Skeletal muscle satellite cell (primary cell): ENCODE results near the gene FAM83F.

Experiments
- H3K27me3 ChIP-seq: 2 replicates; pipeline ENCODE4 v1.7.0; 2013; ENCODE audit warnings: low read length; ENCODE audit not compliant: control insufficient read depth, insufficient read depth
- H3K36me3 ChIP-seq: 2 replicates; pipeline ENCODE4 v1.7.0; 2013; ENCODE audit warnings: mild to moderate bottlenecking, control low read depth, low read length; ENCODE audit not compliant: insufficient read depth
- H3K4me1 ChIP-seq: 2 replicates; pipeline ENCODE4 v1.7.0; 2013; ENCODE audit warnings: low read length; ENCODE audit not compliant: control insufficient read depth, insufficient read depth
- H3K4me2 ChIP-seq: 2 replicates; pipeline ENCODE4 v1.7.0; 2013; ENCODE audit warnings: mild to moderate bottlenecking, low read length
- H3K4me3 ChIP-seq: 2 replicates; pipeline ENCODE4 v1.7.0; 2013; ENCODE audit warnings: low read length
- H3K9ac ChIP-seq: 2 replicates; pipeline ENCODE4 v1.7.0; 2013; ENCODE audit warnings: mild to moderate bottlenecking, low read depth, low read length, moderate library complexity
- H3K9me3 ChIP-seq: replicated peaks from 2 replicates; pipeline ENCODE4 v1.7.0; 2013; ENCODE audit warnings: mild to moderate bottlenecking, control low read depth, low read length

FAM83F gene

GRCh38 chr22:39997421-39997820 lies 2.7 kb downstream of the FAM83F start:
- H3K36me3 ChIP-seq: no peaks in the 10 kb centered on the region
- no peak overlapping the region for H3K4me2 ChIP-seq
- H3K9me3 ChIP-seq: no peaks in the 10 kb centered on the region
- no peak overlapping the region for H3K9ac ChIP-seq
- H3K4me1 ChIP-seq: no peaks in the 10 kb centered on the region
- H3K27me3 ChIP-seq: peaks cover 48% of the 10 kb centered on the region
- H3K4me3 ChIP-seq: no peak overlapping the region

GRCh38 chr22:39997939-39998726 lies 3.4 kb downstream of the FAM83F start:
- no peak overlapping the region for H3K4me2 ChIP-seq
- no peak overlapping the region for H3K9ac ChIP-seq
- H3K9me3 ChIP-seq: no peaks in the 10 kb centered on the region
- H3K4me3 ChIP-seq: no peak overlapping the region
- H3K27me3 ChIP-seq: peaks cover 50% of the 10 kb centered on the region
- H3K4me1 ChIP-seq: no peaks in the 10 kb centered on the region
- no peaks in the 10 kb centered on the region for H3K36me3 ChIP-seq

- Histone ChIP-seq H3K27me3 (peaks cover 41% of the 10 kb centered on the region), H3K4me1 (no peaks in the 10 kb centered on the region), H3K4me2 (no peak overlapping the region)
Observed at GRCh38 chr22:39999144-39999757, 4.5 kb downstream of the FAM83F start.

GRCh38 chr22:40000171-40000570 lies 5.4 kb downstream of the FAM83F start:
- Histone ChIP-seq H3K27me3 (peaks cover 43% of the 10 kb centered on the region), H3K4me3 (no peak overlapping the region), H3K9ac (no peak overlapping the region), H3K9me3 (no peaks in the 10 kb centered on the region), H3K36me3 (no peaks in the 10 kb centered on the region), H3K4me2 (no peak overlapping the region), H3K4me1 (no peaks in the 10 kb centered on the region)

More at GRCh38 chr22:39999144-39999757, 4.5 kb downstream of the FAM83F start:
- Histone ChIP-seq H3K36me3 (no peaks in the 10 kb centered on the region), H3K9me3 (no peaks in the 10 kb centered on the region), H3K4me3 (no peak overlapping the region), H3K9ac (no peak overlapping the region)

GRCh38 chr22:40001106-40001505 lies 6.4 kb downstream of the FAM83F start:
- Histone ChIP-seq H3K9me3 (no peaks in the 10 kb centered on the region), H3K27me3 (peaks cover 42% of the 10 kb centered on the region), H3K36me3 (no peaks in the 10 kb centered on the region), H3K9ac (no peak overlapping the region), H3K4me3 (no peak overlapping the region), H3K4me2 (no peak overlapping the region), H3K4me1 (no peaks in the 10 kb centered on the region)

- Histone ChIP-seq H3K4me3 (no peak overlapping the region), H3K9me3 (no peaks in the 10 kb centered on the region), H3K4me1 (no peaks in the 10 kb centered on the region), H3K36me3 (no peaks in the 10 kb centered on the region), H3K9ac (no peak overlapping the region), H3K4me2 (no peak overlapping the region), H3K27me3 (peaks cover 39% of the 10 kb centered on the region)
Observed at GRCh38 chr22:40001800-40002577, 7.2 kb downstream of the FAM83F start.

- H3K27me3 ChIP-seq: peaks cover 44% of the 10 kb centered on the region
- no peak overlapping the region for H3K9ac ChIP-seq
- no peaks in the 10 kb centered on the region for H3K36me3 ChIP-seq
- no peak overlapping the region for H3K4me3 ChIP-seq
- H3K4me2 ChIP-seq: no peak overlapping the region
- H3K4me1 ChIP-seq: no peaks in the 10 kb centered on the region
- H3K9me3 ChIP-seq: no peaks in the 10 kb centered on the region
Observed at GRCh38 chr22:40002935-40003715, 8.4 kb downstream of the FAM83F start.

GRCh38 chr22:40004836-40005235 lies 10.1 kb downstream of the FAM83F start:
- Histone ChIP-seq H3K36me3 (no peaks in the 10 kb centered on the region), H3K4me2 (no peak overlapping the region), H3K4me3 (no peak overlapping the region), H3K9ac (no peak overlapping the region), H3K9me3 (no peaks in the 10 kb centered on the region), H3K4me1 (no peaks in the 10 kb centered on the region), H3K27me3 (peaks cover 56% of the 10 kb centered on the region)

- Histone ChIP-seq H3K27me3 (peaks cover 62% of the 10 kb centered on the region), H3K9me3 (no peaks in the 10 kb centered on the region), H3K4me1 (no peaks in the 10 kb centered on the region), H3K9ac (no peak overlapping the region), H3K4me2 (no peak overlapping the region), H3K36me3 (no peaks in the 10 kb centered on the region), H3K4me3 (no peak overlapping the region)
Observed at GRCh38 chr22:40006641-40007040, 11.9 kb downstream of the FAM83F start.

GRCh38 chr22:40007853-40008710 lies 13.3 kb downstream of the FAM83F start:
- Histone ChIP-seq H3K27me3 (peaks cover 58% of the 10 kb centered on the region), H3K4me3 (no peak overlapping the region), H3K4me2 (no peak overlapping the region), H3K9ac (no peak overlapping the region), H3K9me3 (no peaks in the 10 kb centered on the region), H3K36me3 (no peaks in the 10 kb centered on the region), H3K4me1 (no peaks in the 10 kb centered on the region)
